OCI-M1 (cell line): ENCODE data around the gene COL6A1.
"Not testable (repeated sequence)": the region's sequence is repeated elsewhere in the genome, so short reads cannot be mapped to it uniquely, and the experiment has no call there.

Experiments
- DNase-seq: peaks from one replicate; lab custom pipeline; 2025; lab: John Stamatoyannopoulos, UW

Gene COL6A1

GRCh38 chr21:46031484-46031883, 49.9 kb downstream of the COL6A1 start:
- DNase-seq, result peak; percentile 92

- DNase-seq, result no peak
These were observed 50.5 kb downstream of the COL6A1 start for GRCh38 chr21:46032100-46032499.

GRCh38 chr21:46033410-46034400, 52.1 kb downstream of the COL6A1 start:
- no peak for DNase-seq

GRCh38 chr21:46035809-46036695, 54.5 kb downstream of the COL6A1 start:
- DNase-seq, result no peak

GRCh38 chr21:46036696-46037330, 55.2 kb downstream of the COL6A1 start:
- DNase-seq, result no peak

GRCh38 chr21:46037331-46038325, 56.1 kb downstream of the COL6A1 start:
- no peak for DNase-seq

GRCh38 chr21:46038341-46038829, 56.8 kb downstream of the COL6A1 start:
- DNase-seq, result no peak

GRCh38 chr21:46038871-46039397, 57.4 kb downstream of the COL6A1 start:
- DNase-seq, result no peak

GRCh38 chr21:46039891-46040660, 58.5 kb downstream of the COL6A1 start:
- DNase-seq, result no peak

- no peak for DNase-seq
These were observed 59.1 kb downstream of the COL6A1 start for GRCh38 chr21:46040707-46041106.

GRCh38 chr21:46041183-46041582, 59.6 kb downstream of the COL6A1 start:
- DNase-seq, result no peak

- no peak for DNase-seq
These were observed 63.6 kb downstream of the COL6A1 start for GRCh38 chr21:46045154-46045553.

- DNase-seq, result no peak
These were observed 64.9 kb downstream of the COL6A1 start for GRCh38 chr21:46046471-46046870.

GRCh38 chr21:46046906-46047305, 65.3 kb downstream of the COL6A1 start:
- DNase-seq, result not testable (repeated sequence)

GRCh38 chr21:46048926-46049889, 67.6 kb downstream of the COL6A1 start:
- no peak for DNase-seq

- no peak for DNase-seq
These were observed 68.5 kb downstream of the COL6A1 start for GRCh38 chr21:46049890-46050667.

GRCh38 chr21:46050668-46051378, 69.3 kb downstream of the COL6A1 start:
- DNase-seq, result no peak
